ENCODE measurements around the gene EBF3.

- TF ChIP-seq EZH2 (IDR thresholded peaks at IDR 0.05), result no peak
- TF ChIP-seq POLR2AphosphoS5 (IDR thresholded peaks at IDR 0.05; ENCODE audit: borderline replicate concordance, low read depth, low read length), result no peak
Observed at GRCh38 chr10:129785536-129785981, 178.5 kb downstream of the EBF3 start.
